ENCODE data around the gene CTNNAL1.
"Not testable (repeated sequence)": the region's sequence is repeated elsewhere in the genome, so short reads cannot be mapped to it uniquely, and the experiment has no call there.

CTNNAL1 gene

DNA sequence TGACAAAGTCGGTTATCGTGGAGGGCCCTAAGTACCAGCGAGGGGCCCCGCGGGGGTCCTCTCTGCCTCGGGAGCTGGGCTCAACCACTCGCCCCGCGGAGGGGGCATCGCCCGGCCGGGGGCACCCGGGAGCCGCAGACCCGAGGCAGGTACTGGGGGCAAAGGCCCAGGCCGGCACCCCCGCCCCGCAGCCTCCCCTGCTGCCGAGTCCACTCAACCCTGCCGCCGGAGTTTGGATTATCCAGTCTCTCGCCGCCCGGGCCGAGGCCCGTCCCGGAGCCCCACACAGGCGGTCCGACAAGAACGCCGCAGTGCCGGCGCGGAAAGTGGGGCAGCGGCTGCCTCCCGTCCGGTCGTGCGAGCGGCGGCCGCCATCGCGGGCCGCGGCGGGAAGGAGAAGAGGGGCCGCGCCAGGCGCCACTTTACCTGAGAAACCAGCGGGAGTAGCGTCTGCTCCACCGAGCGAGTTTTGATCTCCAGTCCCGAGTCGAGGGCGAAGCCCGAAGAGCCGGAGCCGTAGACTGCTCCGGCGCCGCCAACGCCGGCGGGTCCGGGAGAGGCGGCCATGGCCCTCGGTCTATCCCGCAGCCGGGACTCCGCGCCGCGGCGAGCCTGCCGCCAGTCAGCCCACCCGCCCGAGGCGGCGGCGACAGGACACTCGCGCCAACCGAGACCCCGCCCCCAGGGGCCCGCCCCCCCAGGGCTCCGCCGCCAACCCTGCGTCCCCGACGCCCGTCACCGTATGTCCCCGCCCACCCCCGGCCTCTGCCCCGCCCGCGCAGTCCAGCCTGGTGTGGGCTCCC lies at the start of gene CTNNAL1:
Gene CTNNAL1 (minus strand): TSS at position 624 of the 803 bp plus-strand sequence. CDS start 57 bp downstream, at position 567.
- H3K36me3 ChIP-seq, result no peaks in the 10 kb centered on the region; the same call in 1 of the 2 replicates
- peak within 1 kb of the TSS; percentile 93 for H3K9ac ChIP-seq
- H3K4me3 ChIP-seq, result peak within 1 kb of the TSS; percentile 90
- no peaks in the 10 kb centered on the region for H4K20me1 ChIP-seq
- TF ChIP-seq Cebpa-rat (IDR thresholded peaks at IDR 0.05), result no peak
- no peaks in the 10 kb centered on the region for H3K9me3 ChIP-seq
- H3K4me2 ChIP-seq, result peak within 1 kb of the TSS; percentile 94
- peaks cover 75% of the 10 kb centered on the region for H3K4me1 ChIP-seq
- H3K27ac ChIP-seq, result peak within 1 kb of the TSS; percentile 91
- no peaks in the 10 kb centered on the region for H3K27me3 ChIP-seq

GRCh38 chr9:109062543-109062942 lies 49.2 kb upstream of the CTNNAL1 start:
- Histone ChIP-seq H3K36me3 (peaks cover 99% of the 10 kb centered on the region), H3K27ac (no peak overlapping the region)
- peak; percentile 78 for TF ChIP-seq Cebpa-rat (IDR thresholded peaks at IDR 0.05)

GRCh38 chr9:109060191-109060590 lies 46.9 kb upstream of the CTNNAL1 start:
- Histone ChIP-seq H3K27me3 (no peaks in the 10 kb centered on the region), H3K4me2 (no peak overlapping the region), H3K9ac (no peak overlapping the region), H3K27ac (no peak overlapping the region), H4K20me1 (no peaks in the 10 kb centered on the region), H3K4me1 (no peaks in the 10 kb centered on the region), H3K36me3 (peaks cover 100% of the 10 kb centered on the region), H3K9me3 (no peaks in the 10 kb centered on the region), H3K4me3 (no peak overlapping the region)
- TF ChIP-seq Cebpa-rat (IDR thresholded peaks at IDR 0.05), result no peak

More at GRCh38 chr9:109062543-109062942, 49.2 kb upstream of the CTNNAL1 start:
- no peaks in the 10 kb centered on the region for H3K4me1 ChIP-seq
- no peak overlapping the region for H3K4me2 ChIP-seq
- no peak overlapping the region for H3K4me3 ChIP-seq
- H3K27me3 ChIP-seq, result no peaks in the 10 kb centered on the region
- no peaks in the 10 kb centered on the region for H3K9me3 ChIP-seq
- no peak overlapping the region for H3K9ac ChIP-seq
- H4K20me1 ChIP-seq, result no peaks in the 10 kb centered on the region

- not testable (repeated sequence) for H4K20me1 ChIP-seq
Measured at GRCh38 chr9:109053121-109053520, 39.8 kb upstream of the CTNNAL1 start.

GRCh38 chr9:109052416-109052815 lies 39.1 kb upstream of the CTNNAL1 start:
- Histone ChIP-seq H3K9ac (no peak overlapping the region), H3K4me2 (no peak overlapping the region), H3K4me3 (no peak overlapping the region), H3K9me3 (no peaks in the 10 kb centered on the region), H3K4me1 (no peaks in the 10 kb centered on the region), H3K27me3 (no peaks in the 10 kb centered on the region), H3K36me3 (peaks cover 94% of the 10 kb centered on the region), H4K20me1 (no peaks in the 10 kb centered on the region), H3K27ac (no peak overlapping the region)
- no peak for TF ChIP-seq Cebpa-rat (IDR thresholded peaks at IDR 0.05)

More at GRCh38 chr9:109053121-109053520, 39.8 kb upstream of the CTNNAL1 start:
- not testable (repeated sequence) for H3K9me3 ChIP-seq, H3K27ac ChIP-seq, H3K4me3 ChIP-seq, H3K9ac ChIP-seq, H3K4me2 ChIP-seq, H3K4me1 ChIP-seq, H3K27me3 ChIP-seq
- peaks cover 94% of the 10 kb centered on the region for H3K36me3 ChIP-seq

GRCh38 chr9:109051733-109052132 lies 38.4 kb upstream of the CTNNAL1 start:
- Histone ChIP-seq H3K4me3 (no peak overlapping the region), H3K27ac (no peak overlapping the region), H3K9ac (no peak overlapping the region), H3K4me1 (no peaks in the 10 kb centered on the region), H4K20me1 (no peaks in the 10 kb centered on the region), H3K9me3 (no peaks in the 10 kb centered on the region), H3K4me2 (no peak overlapping the region), H3K36me3 (peaks cover 94% of the 10 kb centered on the region), H3K27me3 (no peaks in the 10 kb centered on the region)
- TF ChIP-seq Cebpa-rat (IDR thresholded peaks at IDR 0.05), result no peak

GRCh38 chr9:109050444-109050843 lies 37.1 kb upstream of the CTNNAL1 start:
- no peaks in the 10 kb centered on the region for H3K9me3 ChIP-seq
- no peak overlapping the region for H3K27ac ChIP-seq
- no peak for TF ChIP-seq Cebpa-rat (IDR thresholded peaks at IDR 0.05)
- H3K4me3 ChIP-seq, result no peak overlapping the region
- H3K27me3 ChIP-seq, result no peaks in the 10 kb centered on the region
- H3K4me1 ChIP-seq, result no peaks in the 10 kb centered on the region
- no peak overlapping the region for H3K9ac ChIP-seq
- peaks cover 92% of the 10 kb centered on the region for H3K36me3 ChIP-seq
- no peak overlapping the region for H3K4me2 ChIP-seq
- H4K20me1 ChIP-seq, result no peaks in the 10 kb centered on the region

- Histone ChIP-seq H3K36me3 (peaks cover 97% of the 10 kb centered on the region), H3K9me3 (no peaks in the 10 kb centered on the region), H3K4me1 (no peaks in the 10 kb centered on the region), H3K27me3 (no peaks in the 10 kb centered on the region), H3K27ac (no peak overlapping the region), H3K4me2 (no peak overlapping the region), H4K20me1 (no peaks in the 10 kb centered on the region), H3K9ac (no peak overlapping the region), H3K4me3 (no peak overlapping the region)
- TF ChIP-seq Cebpa-rat (IDR thresholded peaks at IDR 0.05), result no peak
Measured at GRCh38 chr9:109048822-109049221, 35.5 kb upstream of the CTNNAL1 start.

DNA sequence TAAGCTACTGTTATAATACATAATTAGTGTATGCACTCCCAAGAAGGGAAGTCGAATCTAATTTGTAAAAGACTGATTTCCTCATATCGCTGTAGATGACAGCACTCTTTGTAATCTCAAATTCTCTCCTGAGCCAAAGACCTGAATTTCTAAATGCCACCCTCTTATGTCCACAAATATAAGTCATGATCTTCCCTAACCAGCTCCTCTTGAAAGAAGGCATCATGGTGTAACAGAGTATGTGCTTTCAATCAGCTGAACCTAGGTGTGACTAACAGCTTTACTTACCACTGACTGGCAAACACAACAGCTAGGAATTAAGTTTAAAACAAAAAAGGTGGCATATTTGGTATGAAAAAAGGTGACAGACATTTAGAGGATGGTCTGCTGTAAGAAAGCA lies 34.0 kb upstream of the CTNNAL1 start:
- Histone ChIP-seq H3K36me3 (peaks cover 98% of the 10 kb centered on the region), H3K9ac (no peak overlapping the region), H3K9me3 (no peaks in the 10 kb centered on the region; the same call in 1 of the 2 replicates), H3K4me2 (no peak overlapping the region), H3K27ac (no peak overlapping the region), H3K4me3 (no peak overlapping the region), H4K20me1 (no peaks in the 10 kb centered on the region), H3K4me1 (no peaks in the 10 kb centered on the region), H3K27me3 (no peaks in the 10 kb centered on the region)
- TF ChIP-seq Cebpa-rat (IDR thresholded peaks at IDR 0.05), result no peak

- Histone ChIP-seq H3K27me3 (no peaks in the 10 kb centered on the region), H3K9me3 (no peaks in the 10 kb centered on the region; the same call in 1 of the 2 replicates), H3K4me2 (no peak overlapping the region), H3K36me3 (peaks cover 98% of the 10 kb centered on the region), H3K9ac (no peak overlapping the region), H3K27ac (no peak overlapping the region), H3K4me1 (no peaks in the 10 kb centered on the region), H3K4me3 (no peak overlapping the region), H4K20me1 (no peaks in the 10 kb centered on the region)
- no peak for TF ChIP-seq Cebpa-rat (IDR thresholded peaks at IDR 0.05)
Measured at GRCh38 chr9:109046346-109046745, 33.0 kb upstream of the CTNNAL1 start.

All from BLaER1 (cell line).